Camera-type eye (tissue), 1 donor: ENCODE data around the gene RAB5A. TPM values are rescaled to one million over a fixed set of nuclear protein-coding genes. Genes with fewer than 3 reads are reported as not detected.

Source experiments
- total RNA-seq: library from RNA; depleted of rRNA; stranded (reverse); fragments of >200 nt; gene quantifications from one replicate; pipeline ENCODE4 v1.2.3, GENCODE V29; 2014

Gene RAB5A, protein sequence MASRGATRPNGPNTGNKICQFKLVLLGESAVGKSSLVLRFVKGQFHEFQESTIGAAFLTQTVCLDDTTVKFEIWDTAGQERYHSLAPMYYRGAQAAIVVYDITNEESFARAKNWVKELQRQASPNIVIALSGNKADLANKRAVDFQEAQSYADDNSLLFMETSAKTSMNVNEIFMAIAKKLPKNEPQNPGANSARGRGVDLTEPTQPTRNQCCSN
- 89.5 TPM for total RNA-seq

DNA sequence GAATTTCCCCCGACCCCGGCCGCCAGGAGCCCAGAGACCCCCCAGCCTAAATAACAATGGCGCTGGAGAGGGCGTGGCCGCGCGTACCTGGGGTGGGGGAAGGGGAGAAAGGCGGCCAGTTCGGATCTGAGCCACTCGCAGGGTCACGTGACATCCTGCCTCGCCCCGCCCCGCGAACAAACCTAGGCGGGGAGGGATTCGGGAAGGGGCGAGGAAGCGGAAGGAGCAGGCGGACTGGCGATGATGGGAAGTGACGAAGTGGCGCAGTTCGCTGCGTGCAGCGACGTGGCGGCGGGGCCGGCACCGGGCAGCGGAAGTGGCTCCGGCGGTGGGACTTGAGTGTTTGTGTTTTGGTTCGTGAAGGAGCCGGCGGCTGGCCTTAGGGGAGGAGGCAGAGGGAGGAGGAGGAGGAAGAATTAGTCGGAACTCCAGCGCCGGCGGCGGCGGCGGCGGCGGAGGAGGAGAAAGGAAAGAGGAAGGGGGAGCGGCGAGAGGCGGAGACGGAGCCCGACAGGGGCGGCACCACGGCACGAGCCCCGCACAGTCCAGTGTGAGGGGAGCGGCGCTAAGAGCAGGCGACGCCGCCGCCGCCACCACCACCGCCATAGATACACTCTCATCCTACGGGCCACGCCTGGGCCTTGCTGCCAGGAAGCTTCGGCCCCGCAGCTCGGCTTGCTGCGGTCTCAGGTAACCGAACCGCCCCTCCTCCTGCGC is at the start of gene RAB5A:
Gene RAB5A, plus strand, starts transcription at position 266 of the 717 bp plus-strand sequence. CDS start 3,802 bp downstream, outside the sequence.

DNA sequence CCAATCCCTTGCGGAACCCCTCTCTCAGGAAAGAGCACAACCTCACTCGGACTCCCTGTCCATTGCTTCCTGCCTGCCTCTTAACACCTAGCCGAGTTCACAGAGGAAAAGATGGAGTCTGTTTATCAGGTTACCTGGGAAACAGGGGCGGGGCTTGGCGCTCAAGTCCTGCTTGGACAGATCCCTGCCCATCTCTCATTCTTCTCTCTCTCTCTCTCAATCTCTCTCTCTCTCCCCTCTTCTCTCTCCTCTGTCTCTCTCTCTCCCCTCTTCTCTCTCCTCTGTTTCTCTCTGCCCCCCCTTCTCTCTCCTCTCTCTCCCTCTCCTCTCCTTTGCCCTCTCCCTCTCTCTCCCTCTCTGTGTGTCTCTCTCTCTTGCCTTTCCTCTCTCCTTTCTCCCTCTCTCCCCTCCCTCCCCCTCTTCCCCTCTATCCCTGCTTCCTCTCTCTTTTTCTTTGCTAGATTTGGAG is 12.8 kb upstream of the RAB5A start, which contains the start of gene EFHB:
Gene EFHB, minus strand, starts transcription at position 120 of the 469 bp plus-strand sequence. CDS start 199 bp downstream, outside the sequence.

DNA sequence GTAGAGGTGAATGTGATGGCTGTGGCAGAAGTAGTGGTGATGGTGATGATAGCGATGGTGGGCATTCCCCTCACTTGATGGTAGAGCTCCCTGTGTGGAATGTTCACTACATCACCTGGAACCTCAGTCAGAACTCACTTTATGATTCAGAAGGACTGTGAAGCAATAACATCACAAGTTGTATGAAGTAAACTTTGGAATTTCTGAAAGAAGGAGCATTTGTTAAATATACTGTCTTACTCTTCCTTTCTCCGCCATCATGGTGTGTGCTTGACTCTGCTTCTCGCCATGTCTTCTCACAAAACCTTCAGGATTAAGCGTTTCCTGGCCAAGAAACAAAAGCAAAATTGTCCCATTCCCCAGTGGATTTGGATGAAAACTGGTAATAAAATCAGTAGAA is 65.3 kb downstream of the RAB5A start, which contains the start of gene PP2D1:
Gene PP2D1, minus strand, starts transcription at position 101 of the 400 bp plus-strand sequence. CDS start 192 bp downstream, outside the sequence.

Other genes starting within 250 kb of the RAB5A start
- 1.8 TPM for gene EFHB, start 12.9 kb upstream of the RAB5A start, total RNA-seq
- not detected for gene PP2D1, start 65.2 kb downstream of the RAB5A start, total RNA-seq
- 64.2 TPM for gene KAT2B, start 93.3 kb downstream of the RAB5A start, total RNA-seq
- 6.6 TPM for gene SGO1, start 239.1 kb downstream of the RAB5A start, total RNA-seq